Heart left ventricle (tissue), 13 donors: Measurements from ENCODE around the gene FJX1.

Experiments used
- POLR2A ChIP-seq, 2 donors: fragments of 450-650 bp; IDR thresholded peaks; one replicate each; pipeline ENCODE4 v1.6.1; 2017; ENCODE audit warnings: antibody characterized with exemption in 2 of 2, mild to moderate bottlenecking in 2 of 2, moderate library complexity in 2 of 2
- TF ChIP-seq, protein P1 (sequence below), 12 donors: fragments of 200-600 bp; sonication (generic) in 4 of 12; IDR thresholded peaks; one replicate each; pipeline versions ENCODE4 v1.5.0 to v1.8.0; 2018 to 2022; ENCODE audit warnings: antibody characterized with exemption in 12 of 12, mild to moderate bottlenecking in 5 of 12
- donor health status: ischemic (EF 13 %, LVEDD 7.1; RV severe dilation, severe dysfunction).
- donor health status: DM: no; HTN: yes; CAD: no.
- donor health status: DM: no; HTN: no; CAD: no.
- donor health status: ischemic (EF 25% LVEDD 6.9; RV normal size, moderate dysfunction).
- donor health status: ischemic (EF 25% LVEDD 5.7; RV mildly dilated, moderate dysfunction).
- donor health status: ischemic (EF 35%, LVEDD 5.7; RV mildly dilated, moderate dysfunction).
- donor health status: nonischemic (EF 11% LVEDD 7.7; RV severe dilation, severe dysfunction).
- donor health status: DM: yes; HTN: yes; CAD: no.
- donor health status: PGD.
- donor health status: ischemic (EF 29% LVEDD 5.4; RV normal size, mild dysfunction).
- donor health status: nonischemic (EF 23%, LVEDD 6.1; RV moderate dilation, normal function).

DNA sequence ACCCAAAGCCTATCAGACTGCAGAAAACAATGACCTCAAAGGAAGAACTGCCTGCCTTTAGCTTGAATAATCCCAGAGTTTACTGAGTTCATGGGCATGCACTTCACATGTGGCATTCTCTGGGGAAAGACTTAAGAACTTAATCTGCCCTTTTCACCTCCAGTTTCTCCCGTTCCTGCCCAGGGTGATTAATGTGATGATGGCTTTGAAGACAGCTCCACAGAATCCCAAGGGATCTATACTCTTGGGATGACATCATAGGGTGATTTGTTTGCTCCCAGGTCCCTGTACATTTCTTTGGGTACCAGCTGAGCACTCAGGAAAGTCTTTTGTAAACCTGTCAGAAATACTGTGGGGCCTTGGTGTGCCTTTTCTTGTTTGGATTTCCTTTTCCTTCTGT, 14.0 kb downstream of the FJX1 start:
- no peak for TF ChIP-seq POLR2A (IDR thresholded peaks at IDR 0.05)
- TF ChIP-seq, protein P1, sequence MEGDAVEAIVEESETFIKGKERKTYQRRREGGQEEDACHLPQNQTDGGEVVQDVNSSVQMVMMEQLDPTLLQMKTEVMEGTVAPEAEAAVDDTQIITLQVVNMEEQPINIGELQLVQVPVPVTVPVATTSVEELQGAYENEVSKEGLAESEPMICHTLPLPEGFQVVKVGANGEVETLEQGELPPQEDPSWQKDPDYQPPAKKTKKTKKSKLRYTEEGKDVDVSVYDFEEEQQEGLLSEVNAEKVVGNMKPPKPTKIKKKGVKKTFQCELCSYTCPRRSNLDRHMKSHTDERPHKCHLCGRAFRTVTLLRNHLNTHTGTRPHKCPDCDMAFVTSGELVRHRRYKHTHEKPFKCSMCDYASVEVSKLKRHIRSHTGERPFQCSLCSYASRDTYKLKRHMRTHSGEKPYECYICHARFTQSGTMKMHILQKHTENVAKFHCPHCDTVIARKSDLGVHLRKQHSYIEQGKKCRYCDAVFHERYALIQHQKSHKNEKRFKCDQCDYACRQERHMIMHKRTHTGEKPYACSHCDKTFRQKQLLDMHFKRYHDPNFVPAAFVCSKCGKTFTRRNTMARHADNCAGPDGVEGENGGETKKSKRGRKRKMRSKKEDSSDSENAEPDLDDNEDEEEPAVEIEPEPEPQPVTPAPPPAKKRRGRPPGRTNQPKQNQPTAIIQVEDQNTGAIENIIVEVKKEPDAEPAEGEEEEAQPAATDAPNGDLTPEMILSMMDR (IDR thresholded peaks at IDR 0.05) = no peak
